ENCODE results near the gene VWC2L.

VWC2L gene

GRCh38 chr2:214587442-214587841, 176.6 kb downstream of the VWC2L start:
- no peak for DNase-seq (ENCODE audit: low read depth in 4 of 4, low spot score in 1 of 4)

DNA sequence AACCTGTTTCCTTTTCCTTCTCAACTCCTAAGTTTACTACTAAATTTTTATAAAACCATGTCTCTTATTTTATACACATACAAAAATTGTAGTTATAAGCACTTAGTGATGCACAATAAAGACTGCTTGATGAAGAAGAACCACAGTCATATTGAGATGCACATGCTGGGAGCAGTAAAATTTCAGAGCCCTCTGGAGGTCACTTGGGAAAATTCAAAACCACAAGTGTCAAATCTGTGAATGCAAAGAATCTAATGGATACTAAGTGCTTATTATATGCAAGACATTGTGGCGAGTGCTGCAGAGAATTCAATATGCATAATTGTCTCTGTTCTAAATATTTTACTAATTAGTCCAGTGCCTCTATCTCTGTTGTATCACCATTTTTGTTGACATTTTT, 180.5 kb downstream of the VWC2L start:
- no peak for DNase-seq (ENCODE audit: low read depth in 4 of 4, low spot score in 1 of 4)

- no peak for DNase-seq (ENCODE audit: low read depth in 4 of 4, low spot score in 1 of 4)
Measured at GRCh38 chr2:214592011-214592410, 181.2 kb downstream of the VWC2L start.

DNA sequence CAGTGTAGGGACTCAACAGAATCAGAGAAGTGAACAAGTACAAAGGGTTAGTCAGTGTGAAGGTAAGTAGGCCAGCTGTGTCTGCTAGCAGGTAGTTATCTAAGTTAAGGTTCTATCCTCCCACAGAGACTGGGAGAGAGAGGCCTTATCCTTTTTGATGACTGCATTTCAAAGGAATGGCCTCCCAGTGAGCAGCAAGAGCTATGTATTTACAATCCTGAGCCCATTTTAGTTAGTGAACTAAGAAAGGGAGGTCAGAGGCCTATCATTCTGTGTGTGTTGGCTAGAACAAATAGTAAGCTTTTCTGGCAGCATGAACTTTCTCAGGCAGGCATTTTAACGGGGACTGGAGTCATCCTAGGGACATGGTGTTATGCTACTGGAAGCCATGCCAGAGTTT, 182.9 kb downstream of the VWC2L start:
- DNase-seq (ENCODE audit: low read depth in 4 of 4, low spot score in 1 of 4) = no peak

DNA sequence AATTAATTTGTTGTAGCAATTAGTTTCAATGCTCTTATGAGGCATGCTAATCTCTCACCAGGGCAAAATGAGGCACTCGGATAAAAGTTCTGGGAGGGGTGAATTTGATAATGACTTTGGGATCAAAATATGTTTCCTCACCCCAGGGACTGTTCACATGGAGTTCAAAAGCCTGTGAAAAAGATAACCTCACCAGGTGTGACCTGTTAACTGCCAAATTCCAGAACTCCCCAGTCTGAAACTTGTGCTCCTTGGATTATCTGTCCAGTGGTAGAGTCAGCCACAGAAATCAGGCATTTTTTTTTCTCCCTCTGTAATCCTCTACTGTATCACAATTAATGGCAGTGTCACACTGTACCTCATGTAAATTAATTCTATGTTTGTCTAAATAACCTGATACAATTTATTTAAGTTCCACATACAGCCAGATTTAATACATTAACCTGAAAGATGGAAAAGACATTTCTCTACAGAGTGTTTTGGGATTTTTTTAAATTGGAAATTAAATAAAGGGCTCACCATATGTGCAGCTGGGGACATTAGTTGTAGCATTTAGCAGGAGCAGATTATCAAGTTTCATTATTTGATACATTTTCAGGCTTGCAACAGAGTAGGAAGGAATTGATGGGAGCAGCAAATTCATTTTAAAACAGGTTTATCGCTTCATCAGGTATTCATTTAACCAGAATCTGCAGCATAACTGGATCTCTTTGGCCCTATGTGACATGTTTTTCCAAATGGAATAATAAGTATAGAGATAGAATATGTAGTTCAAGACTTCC, 191.2 kb downstream of the VWC2L start:
- DNase-seq (ENCODE audit: low read depth in 4 of 4, low spot score in 1 of 4) = no peak

DNA sequence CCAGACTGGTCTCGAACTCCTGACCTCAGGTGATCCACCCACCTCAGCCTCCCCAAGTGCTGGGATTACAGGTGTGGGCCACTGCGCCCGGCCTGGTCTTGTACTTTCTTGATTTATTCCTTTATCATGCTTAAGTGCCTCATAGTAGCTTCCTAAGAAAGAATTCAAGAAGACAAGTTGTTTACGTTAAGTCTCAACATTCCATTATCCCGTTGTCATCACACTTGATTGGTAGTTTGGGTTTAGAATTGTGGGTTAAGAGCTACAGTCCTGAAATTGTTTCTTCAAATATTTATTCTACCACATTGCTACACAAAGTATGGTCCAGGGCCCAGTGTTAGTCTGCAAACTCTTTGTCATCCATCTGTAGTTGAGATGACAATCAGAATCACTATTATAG, 194.0 kb downstream of the VWC2L start:
- no peak for DNase-seq (ENCODE audit: low read depth in 4 of 4, low spot score in 1 of 4)

DNA sequence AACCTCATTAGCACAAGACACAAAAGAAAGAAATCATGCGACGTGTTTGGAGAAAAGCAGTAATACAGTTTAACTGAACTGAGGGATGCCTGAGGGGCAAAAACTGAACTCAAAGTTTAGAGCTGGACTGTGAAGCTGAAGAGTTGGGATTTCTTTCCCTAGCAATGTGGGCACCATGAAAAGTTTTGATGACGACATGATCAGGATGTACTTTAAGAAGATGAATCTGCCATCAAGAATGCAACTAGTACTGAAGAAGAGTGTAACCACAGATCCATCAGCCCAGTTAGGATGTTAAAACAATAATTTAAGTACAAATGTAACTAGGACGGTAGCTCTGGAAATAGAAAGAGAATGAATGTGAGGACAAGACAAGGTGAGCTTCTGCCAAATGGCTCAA, 196.2 kb downstream of the VWC2L start:
- DNase-seq (ENCODE audit: low read depth in 4 of 4, low spot score in 1 of 4) = no peak

DNA sequence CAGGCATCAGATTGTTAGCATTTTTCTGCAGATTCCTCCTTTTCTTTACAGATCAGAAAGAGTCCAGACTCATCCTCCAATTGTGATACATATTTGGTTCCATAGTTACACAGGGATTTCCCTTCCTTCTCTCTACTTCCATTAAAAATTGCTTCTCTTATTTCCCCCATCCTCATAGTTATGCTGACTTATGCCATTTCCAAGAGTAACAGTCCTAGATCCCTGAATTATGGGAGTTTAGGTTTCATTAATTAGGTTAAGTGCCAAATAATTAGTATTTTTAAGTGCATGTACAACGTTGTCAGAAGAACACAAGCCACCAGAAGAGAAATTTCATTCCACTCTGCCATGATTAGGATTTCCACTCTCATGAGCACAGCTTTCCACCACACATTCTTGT, 200.2 kb downstream of the VWC2L start:
- no peak for DNase-seq (ENCODE audit: low read depth in 4 of 4, low spot score in 1 of 4)

- DNase-seq (ENCODE audit: low read depth in 4 of 4, low spot score in 1 of 4) = no peak
Measured at GRCh38 chr2:214624166-214624760, 213.4 kb downstream of the VWC2L start.

DNA sequence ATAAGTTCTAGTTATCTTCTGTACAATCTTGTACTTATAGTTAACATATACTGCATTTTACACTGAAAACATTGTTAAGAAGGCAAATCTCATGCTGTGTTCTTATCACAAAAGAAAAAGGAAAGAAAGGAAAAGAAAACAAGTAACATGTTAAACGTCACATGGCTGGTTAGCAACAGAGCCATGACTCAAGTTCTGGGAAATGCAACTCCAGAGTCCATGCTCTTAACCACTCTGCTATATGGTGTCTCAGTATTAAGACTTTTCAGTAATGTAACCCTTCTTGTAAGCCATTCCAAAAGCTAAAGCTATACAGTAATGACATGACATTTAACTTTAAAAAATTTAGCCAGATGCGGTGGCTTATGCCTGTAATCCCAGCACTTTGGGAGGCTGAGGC, 217.2 kb downstream of the VWC2L start:
- no peak for DNase-seq (ENCODE audit: low read depth in 4 of 4, low spot score in 1 of 4)

Measured in stimulated activated CD4-positive, alpha-beta T cell treated with anti-CD3 and anti-CD28 coated beads, Interleukin-1b, Interleukin-23, amount 100 ng/mL, for 24 hours (primary cell).